ENCODE results near the gene MSN.
"Not testable (repeated sequence)": the region's sequence is repeated elsewhere in the genome, so short reads cannot be mapped to it uniquely, and the experiment has no call there.

The MSN gene

GRCh38 chrX:65667503-65668376 is at the start of gene MSN:
Gene MSN, plus strand, starts transcription at chrX:65667654. Its CDS starts 188 bp downstream, at chrX:65667842.
- DNase-seq = no peak

GRCh38 chrX:65620096-65620705 is 47.3 kb upstream of the MSN start:
- not testable (repeated sequence) for DNase-seq

- no peak for DNase-seq
Observed at GRCh38 chrX:65630771-65631170, 36.7 kb upstream of the MSN start.

GRCh38 chrX:65633826-65634225 is 33.6 kb upstream of the MSN start:
- DNase-seq = no peak

GRCh38 chrX:65634732-65635131 is 32.7 kb upstream of the MSN start:
- DNase-seq = no peak

- DNase-seq = no peak
Observed at GRCh38 chrX:65635378-65635777, 32.1 kb upstream of the MSN start.

- DNase-seq = no peak
Observed at GRCh38 chrX:65635822-65636221, 31.6 kb upstream of the MSN start.

- not testable (repeated sequence) for DNase-seq
Observed at GRCh38 chrX:65636261-65636660, 31.2 kb upstream of the MSN start.

GRCh38 chrX:65637335-65637734 is 30.1 kb upstream of the MSN start:
- DNase-seq = no peak

GRCh38 chrX:65642914-65643491 is 24.5 kb upstream of the MSN start:
- DNase-seq = no peak

GRCh38 chrX:65643531-65644052 is 23.9 kb upstream of the MSN start:
- no peak for DNase-seq

GRCh38 chrX:65644621-65645289 is 22.7 kb upstream of the MSN start:
- DNase-seq = no peak

GRCh38 chrX:65647801-65648200 is 19.7 kb upstream of the MSN start:
- no peak for DNase-seq

- no peak for DNase-seq
Observed at GRCh38 chrX:65652098-65652497, 15.4 kb upstream of the MSN start.

GRCh38 chrX:65657009-65657441 is 10.4 kb upstream of the MSN start:
- DNase-seq = not testable (repeated sequence)

GRCh38 chrX:65657659-65658058 is 9.8 kb upstream of the MSN start:
- no peak for DNase-seq

GRCh38 chrX:65658229-65658628 is 9.2 kb upstream of the MSN start:
- DNase-seq = no peak

GRCh38 chrX:65667157-65667502 is 324 bp upstream of the MSN start:
- no peak for DNase-seq

GRCh38 chrX:65668377-65669310 is 1.2 kb downstream of the MSN start:
- DNase-seq = no peak

- DNase-seq = no peak
Observed at GRCh38 chrX:65671286-65671685, 3.8 kb downstream of the MSN start.

- DNase-seq = no peak
Observed at GRCh38 chrX:65671966-65672365, 4.5 kb downstream of the MSN start.

GRCh38 chrX:65673857-65674203 is 6.4 kb downstream of the MSN start:
- DNase-seq = no peak

Measured in KG1 (cell line).